Adipose tissue (tissue), 3 donors: ENCODE results near the gene MYLK2. TPM values are rescaled to one million over a fixed set of nuclear protein-coding genes. Genes with fewer than 3 reads are reported as not detected.

Experiments
- H3K27ac ChIP-seq: one replicate; pipeline ENCODE4 v1.5.1; 2013; ENCODE audit warnings: low read depth, low read length
- WGBS, 3 donors: extraction: QIAGEN DNeasy Blood & Tissue Kit; methylation state at CpG; one replicate each; pipeline ENCODE4 v1.1.7; 2013; 5-methylcytosine and 5-hydroxymethylcytosine counted together
- polyA plus RNA-seq, 3 donors: library from polyadenylated mRNA; stranded (reverse); fragments of 200-250 nt; gene quantifications; one replicate each; pipeline ENCODE4 v1.2.3, GENCODE V29; 2013
- donor health status: healthy with polysubstance abuse.
- donor health status: Bipolar disorder and iron deficiency.
- donor health status: healthy.

MYLK2 gene
- polyA plus RNA-seq = 10 to 100 TPM in 1 of 3 donors, under 1 TPM in 1, not detected in 1; 0.04 to 13.3 TPM

- WGBS, 3 donors = 37 to 74% (median 68%) methylated on average over 14 to 16 of the region's 16 CpGs
- H3K27ac ChIP-seq = no peak within 1 kb of the TSS
Measured at GRCh38 chr20:31819083-31819784, at the start of gene MYLK2. Gene MYLK2 (plus strand): TSS chr20:31819356. CDS start chr20:31819581, 225 bp downstream.

GRCh38 chr20:31769681-31770080, 49.5 kb upstream of the MYLK2 start:
- H3K27ac ChIP-seq = no peak overlapping the region
- 94 to 96% (median 96%) methylated on average over 5 of the region's 5 CpGs for WGBS, 3 donors

GRCh38 chr20:31770243-31770642, 48.9 kb upstream of the MYLK2 start:
- no peak overlapping the region for H3K27ac ChIP-seq
- 76 to 94% (median 83%) methylated on average over 1 of the region's 1 CpG for WGBS, 3 donors

- WGBS, 3 donors = 95 to 100% (median 95%) methylated on average over 1 of the region's 1 CpG
- no peak overlapping the region for H3K27ac ChIP-seq
Measured at GRCh38 chr20:31774408-31774807, 44.7 kb upstream of the MYLK2 start.

- 97 to 100% (median 100%) methylated on average over 2 of the region's 2 CpGs for WGBS, 3 donors
- no peak overlapping the region for H3K27ac ChIP-seq
Measured at GRCh38 chr20:31780839-31781238, 38.3 kb upstream of the MYLK2 start.

- no peak overlapping the region for H3K27ac ChIP-seq
- 96 to 98% (median 97%) methylated on average over 4 of the region's 4 CpGs for whole genome bisulfite sequencing, 3 donors
Measured at GRCh38 chr20:31781945-31782344, 37.2 kb upstream of the MYLK2 start.

- WGBS, 3 donors = 93 to 96% (median 94%) methylated on average over 7 of the region's 7 CpGs
- H3K27ac ChIP-seq = no peak overlapping the region
Measured at GRCh38 chr20:31784354-31785044, 34.7 kb upstream of the MYLK2 start.

- WGBS, 3 donors = 79 to 94% (median 91%) methylated on average over 3 of the region's 3 CpGs
- no peak overlapping the region for H3K27ac ChIP-seq
Measured at GRCh38 chr20:31785089-31785488, 34.1 kb upstream of the MYLK2 start.

- H3K27ac ChIP-seq = no peak overlapping the region
- 65 to 69% (median 65%) methylated on average over 3 of the region's 3 CpGs for WGBS, 3 donors
Measured at GRCh38 chr20:31788578-31788977, 30.6 kb upstream of the MYLK2 start.

- 92 to 96% (median 96%) methylated on average over 3 of the region's 3 CpGs for WGBS, 3 donors
- H3K27ac ChIP-seq = no peak overlapping the region
Measured at GRCh38 chr20:31790401-31790800, 28.8 kb upstream of the MYLK2 start.

- no peak overlapping the region for H3K27ac ChIP-seq
- 90 to 97% (median 90%) methylated on average over 3 of the region's 3 CpGs for WGBS, 3 donors
Measured at GRCh38 chr20:31797364-31797763, 21.8 kb upstream of the MYLK2 start.

GRCh38 chr20:31801508-31801907, 17.6 kb upstream of the MYLK2 start:
- 83 to 91% (median 89%) methylated on average over 7 of the region's 7 CpGs for WGBS, 3 donors
- H3K27ac ChIP-seq = no peak overlapping the region

GRCh38 chr20:31803552-31804291, 15.4 kb upstream of the MYLK2 start:
- WGBS, 3 donors = 78 to 92% (median 86%) methylated on average over 7 of the region's 7 CpGs
- no peak overlapping the region for H3K27ac ChIP-seq

GRCh38 chr20:31806564-31807355, 12.4 kb upstream of the MYLK2 start:
- WGBS, 3 donors = 63 to 77% (median 77%) methylated on average over 8 of the region's 8 CpGs
- H3K27ac ChIP-seq = no peak overlapping the region

GRCh38 chr20:31808481-31808880, 10.7 kb upstream of the MYLK2 start:
- 86 to 93% (median 91%) methylated on average over 3 of the region's 3 CpGs for WGBS, 3 donors
- H3K27ac ChIP-seq = no peak overlapping the region

GRCh38 chr20:31809661-31810060, 9.5 kb upstream of the MYLK2 start:
- H3K27ac ChIP-seq = no peak overlapping the region
- 81 to 84% (median 84%) methylated on average over 3 of the region's 3 CpGs for WGBS, 3 donors

- 90 to 97% (median 91%) methylated on average over 4 of the region's 4 CpGs for WGBS, 3 donors
- H3K27ac ChIP-seq = no peak overlapping the region
Measured at GRCh38 chr20:31811198-31811597, 8.0 kb upstream of the MYLK2 start.
